Measurements from ENCODE around the gene GFOD2. TPM values are rescaled to one million over a fixed set of nuclear protein-coding genes. Genes with fewer than 3 reads are reported as not detected.

GFOD2 gene
- total and polyA plus RNA-seq, 2 of the 13 experiments (the other 11 are each of a cell fraction or from before 2014, with no cell fraction given), result 11.1 to 17.2 TPM

GRCh38 chr16:67659675-67660563 is 59.2 kb downstream of the GFOD2 start, which contains the start of gene ACD (continued):
- TF ChIP-seq THAP11 (CRISPR knock-in tag; IDR thresholded peaks at IDR 0.05), result peak; percentile 51
- no peak; the same call in 1 of the 2 replicates for TF ChIP-seq ZFP62 (CRISPR knock-in tag; IDR thresholded peaks at IDR 0.05)
- TF ChIP-seq ZKSCAN5 (CRISPR knock-in tag; IDR thresholded peaks at IDR 0.05), result no peak
- peak; percentile 12; the same call in 1 of the 2 replicates for TF ChIP-seq ZNF275 (CRISPR knock-in tag; IDR thresholded peaks at IDR 0.05; ENCODE audit: borderline replicate concordance)
- no peak; the same call in 1 of the 2 replicates for TF ChIP-seq ZNF552 (CRISPR knock-in tag; IDR thresholded peaks at IDR 0.05; ENCODE audit: borderline replicate concordance)
- TF ChIP-seq ZNF3 (CRISPR knock-in tag; IDR thresholded peaks at IDR 0.05), result no peak
- TF ChIP-seq ZFP90 (CRISPR knock-in tag; IDR thresholded peaks at IDR 0.05; ENCODE audit: borderline replicate concordance), result peak; percentile 18; the same call in 1 of the 2 replicates
- TF ChIP-seq RARA (CRISPR knock-in tag; IDR thresholded peaks at IDR 0.05), result peak; percentile 24
- no peak for TF ChIP-seq KLF9 (CRISPR knock-in tag; IDR thresholded peaks at IDR 0.05; ENCODE audit: low read depth)
- peak; percentile 74 for TF ChIP-seq KMT2B (CRISPR knock-in tag; IDR thresholded peaks at IDR 0.05)
- TF ChIP-seq MTF2 (CRISPR knock-in tag; IDR thresholded peaks at IDR 0.05; ENCODE audit: borderline replicate concordance), result 0 out of 2 replicates have a peak, but pooled peaks have one; percentile 21
- peak; percentile 74 for TF ChIP-seq MAZ (IDR thresholded peaks at IDR 0.05; ENCODE audit: borderline replicate concordance, low read depth, low read length)
- TF ChIP-seq MAZ (CRISPR knock-in tag; IDR thresholded peaks at IDR 0.05; ENCODE audit: low read depth), result peak; percentile 18; the same call in 1 of the 2 replicates
- TF ChIP-seq SALL2 (CRISPR knock-in tag; IDR thresholded peaks at IDR 0.05), result no peak; the same call in 1 of the 2 replicates
- peak; percentile 90 for TF ChIP-seq LBX2 (CRISPR knock-in tag; IDR thresholded peaks at IDR 0.05; ENCODE audit: borderline replicate concordance)
- peak; percentile 88; the same call in 1 of the 2 replicates for TF ChIP-seq ZNF569 (CRISPR knock-in tag; IDR thresholded peaks at IDR 0.05; ENCODE audit: borderline replicate concordance)
- peak; percentile 43; the same call in 1 of the 2 replicates for TF ChIP-seq TMF1 (CRISPR knock-in tag; IDR thresholded peaks at IDR 0.05; ENCODE audit: low read depth)
- 0 out of 2 replicates have a peak, but pooled peaks have one; percentile 9 for TF ChIP-seq HMG20B (CRISPR knock-in tag; conservative IDR thresholded peaks at IDR 0.05)
- TF ChIP-seq ZMYM2 (CRISPR knock-in tag; IDR thresholded peaks at IDR 0.05), result no peak
- peak; percentile 19; the same call in 1 of the 2 replicates for TF ChIP-seq ZNF451 (CRISPR knock-in tag; IDR thresholded peaks at IDR 0.05)
- peak; percentile 89 for TF ChIP-seq TFDP2 (CRISPR knock-in tag; IDR thresholded peaks at IDR 0.05)
- TF ChIP-seq REST (IDR thresholded peaks at IDR 0.05; ENCODE audit: borderline replicate concordance in 1 of 2, low read depth in 1 of 2, low read length in 2 of 2), result peak in 1 of 2 experiments; percentile 1; a peak in 1 of 4 replicates
- TF ChIP-seq STAG1 (CRISPR knock-in tag; IDR thresholded peaks at IDR 0.05), result no peak
